BLaER1 (cell line): ENCODE measurements around the gene NHSL2.

ENCODE experiments used
- H3K27ac ChIP-seq: shearing (Covaris generic); formaldehyde crosslinking; 2 replicates; pipeline ENCODE4 v1.8.1; 2022
- H3K27me3 ChIP-seq: shearing (Covaris generic); formaldehyde crosslinking; 2 replicates; pipeline ENCODE4 v1.8.1; 2022
- H3K36me3 ChIP-seq: shearing (Covaris generic); formaldehyde crosslinking; 2 replicates; pipeline ENCODE4 v1.8.1; 2022
- H3K4me1 ChIP-seq: shearing (Covaris generic); formaldehyde crosslinking; 2 replicates; pipeline ENCODE4 v1.8.1; 2022
- H3K4me2 ChIP-seq: shearing (Covaris generic); formaldehyde crosslinking; 2 replicates; pipeline ENCODE4 v1.8.1; 2022
- H3K4me3 ChIP-seq: shearing (Covaris generic); formaldehyde crosslinking; 2 replicates; pipeline ENCODE4 v1.8.1; 2022
- H3K9ac ChIP-seq: shearing (Covaris generic); formaldehyde crosslinking; 2 replicates; pipeline ENCODE4 v1.8.1; 2022
- H3K9me3 ChIP-seq: shearing (Covaris generic); formaldehyde crosslinking; 2 replicates; pipeline ENCODE4 v1.8.1; 2022
- H4K20me1 ChIP-seq: shearing (Covaris generic); formaldehyde crosslinking; 2 replicates; pipeline ENCODE4 v1.8.1; 2022
- Cebpa-rat ChIP-seq: shearing (Covaris generic); IDR thresholded peaks from 2 replicates; pipeline ENCODE4 v1.8.1; 2022

Gene NHSL2

GRCh38 chrX:72006461-72006860 is 95.8 kb downstream of the NHSL2 start:
- H3K4me2 ChIP-seq = no peak overlapping the region
- no peak for TF ChIP-seq Cebpa-rat
- no peaks in the 10 kb centered on the region for H3K4me1 ChIP-seq
- no peak overlapping the region for H3K27ac ChIP-seq
- H3K27me3 ChIP-seq = peaks cover 91% of the 10 kb centered on the region
- no peaks in the 10 kb centered on the region for H3K36me3 ChIP-seq
- no peaks in the 10 kb centered on the region; the same call in 1 of the 2 replicates for H4K20me1 ChIP-seq
- H3K4me3 ChIP-seq = no peak overlapping the region
- H3K9me3 ChIP-seq = no peaks in the 10 kb centered on the region
- H3K9ac ChIP-seq = no peak overlapping the region

DNA sequence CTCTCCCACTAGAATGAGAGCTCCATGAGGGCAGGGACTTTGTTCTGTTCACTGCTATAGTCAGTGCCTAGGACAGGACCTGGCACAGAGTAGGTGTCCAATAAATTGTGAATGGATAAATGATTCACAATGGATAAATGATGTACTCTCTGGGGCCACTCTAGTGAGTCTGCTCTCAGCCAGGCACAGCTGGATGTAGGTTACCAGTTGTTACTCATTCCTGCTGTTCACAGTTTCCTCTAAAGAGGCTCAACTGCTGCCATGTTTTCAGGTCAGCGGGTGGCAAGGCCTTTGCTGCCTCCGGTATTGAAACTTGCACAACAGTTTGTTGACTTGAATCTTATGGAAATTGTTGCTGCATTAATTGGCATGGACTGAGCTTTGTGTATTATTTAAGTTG is 99.1 kb downstream of the NHSL2 start:
- Histone ChIP-seq H3K27ac (no peak overlapping the region), H3K4me1 (no peaks in the 10 kb centered on the region), H3K36me3 (no peaks in the 10 kb centered on the region), H3K4me2 (no peak overlapping the region), H3K9me3 (no peaks in the 10 kb centered on the region), H3K9ac (no peak overlapping the region), H4K20me1 (no peaks in the 10 kb centered on the region; the same call in 1 of the 2 replicates), H3K27me3 (peaks cover 85% of the 10 kb centered on the region), H3K4me3 (no peak overlapping the region)
- no peak for TF ChIP-seq Cebpa-rat

GRCh38 chrX:72011734-72012133 is 101.1 kb downstream of the NHSL2 start:
- no peaks in the 10 kb centered on the region for H3K36me3 ChIP-seq
- H3K9me3 ChIP-seq = no peaks in the 10 kb centered on the region
- no peaks in the 10 kb centered on the region for H3K4me1 ChIP-seq
- H3K9ac ChIP-seq = no peak overlapping the region
- no peak overlapping the region for H3K4me2 ChIP-seq
- H3K27ac ChIP-seq = no peak overlapping the region
- no peaks in the 10 kb centered on the region; the same call in 1 of the 2 replicates for H4K20me1 ChIP-seq
- no peak overlapping the region for H3K4me3 ChIP-seq
- TF ChIP-seq Cebpa-rat = no peak
- H3K27me3 ChIP-seq = peaks cover 81% of the 10 kb centered on the region

- no peaks in the 10 kb centered on the region for H3K9me3 ChIP-seq
- no peak overlapping the region for H3K27ac ChIP-seq
- no peak for TF ChIP-seq Cebpa-rat
- no peaks in the 10 kb centered on the region for H3K36me3 ChIP-seq
- H3K4me2 ChIP-seq = no peak overlapping the region
- no peak overlapping the region for H3K4me3 ChIP-seq
- no peaks in the 10 kb centered on the region; the same call in 1 of the 2 replicates for H4K20me1 ChIP-seq
- no peak overlapping the region for H3K9ac ChIP-seq
- peaks cover 81% of the 10 kb centered on the region for H3K27me3 ChIP-seq
- no peaks in the 10 kb centered on the region for H3K4me1 ChIP-seq
These were observed 104.7 kb downstream of the NHSL2 start for GRCh38 chrX:72015383-72015782.

GRCh38 chrX:72016881-72017783 is 106.5 kb downstream of the NHSL2 start:
- H3K4me1 ChIP-seq = no peaks in the 10 kb centered on the region
- H3K4me3 ChIP-seq = no peak overlapping the region
- peaks cover 87% of the 10 kb centered on the region for H3K27me3 ChIP-seq
- H3K9me3 ChIP-seq = no peaks in the 10 kb centered on the region
- no peak overlapping the region for H3K4me2 ChIP-seq
- no peaks in the 10 kb centered on the region for H3K36me3 ChIP-seq
- no peak for TF ChIP-seq Cebpa-rat
- H3K27ac ChIP-seq = no peak overlapping the region
- no peaks in the 10 kb centered on the region; the same call in 1 of the 2 replicates for H4K20me1 ChIP-seq
- no peak overlapping the region for H3K9ac ChIP-seq

DNA sequence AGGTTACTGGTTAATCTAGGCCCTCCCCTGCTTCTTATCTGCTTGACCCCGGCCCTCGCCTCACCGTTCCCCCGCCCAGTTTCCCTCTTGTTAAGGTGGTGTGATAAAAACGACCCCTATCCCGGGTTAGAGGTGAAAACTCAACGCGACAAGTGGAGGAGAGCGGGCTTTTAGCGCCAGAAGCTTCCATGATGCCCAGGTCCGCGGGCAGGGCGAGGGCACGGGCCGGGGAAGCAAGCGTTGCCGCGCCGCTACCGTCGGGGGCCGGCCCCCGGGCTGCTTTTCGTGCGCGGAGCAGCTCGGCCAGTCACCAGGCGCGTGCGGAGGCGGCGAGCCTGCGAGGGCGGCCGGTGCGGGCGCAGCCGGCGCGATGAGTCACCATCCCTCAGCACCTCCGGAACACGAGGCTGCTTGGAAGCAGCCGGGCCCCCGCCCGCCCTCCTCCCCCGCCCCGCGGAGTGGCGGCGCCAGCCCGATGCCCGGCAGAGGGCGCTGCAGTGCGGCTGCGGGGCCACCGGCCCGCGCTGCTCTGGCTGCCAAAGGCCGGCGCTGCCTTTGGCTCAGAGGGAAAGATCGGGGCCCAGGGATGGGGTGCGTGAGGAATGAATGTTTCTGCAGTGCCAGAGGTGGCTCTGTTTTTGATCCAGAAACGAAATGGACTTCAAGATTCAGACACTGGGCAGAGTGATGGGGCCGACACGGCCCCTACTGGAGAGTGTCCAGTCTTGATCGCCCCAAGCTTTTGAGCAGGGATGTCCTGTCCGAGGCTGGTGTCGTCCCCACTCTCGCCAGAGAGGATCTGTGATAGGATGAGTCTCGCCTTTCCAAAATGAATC is 107.8 kb downstream of the NHSL2 start:
- H3K4me1 ChIP-seq = no peaks in the 10 kb centered on the region
- H3K36me3 ChIP-seq = no peaks in the 10 kb centered on the region
- H4K20me1 ChIP-seq = no peaks in the 10 kb centered on the region
- TF ChIP-seq Cebpa-rat = no peak
- H3K4me3 ChIP-seq = no peak overlapping the region
- peak overlapping the region; percentile 49 for H3K4me2 ChIP-seq
- no peak overlapping the region for H3K27ac ChIP-seq
- no peak overlapping the region for H3K9ac ChIP-seq
- peaks cover 87% of the 10 kb centered on the region for H3K27me3 ChIP-seq
- H3K9me3 ChIP-seq = peaks cover 3% of the 10 kb centered on the region; the same call in 1 of the 2 replicates

GRCh38 chrX:72019487-72019886 is 108.8 kb downstream of the NHSL2 start:
- Histone ChIP-seq H3K4me3 (no peak overlapping the region), H3K4me1 (no peaks in the 10 kb centered on the region), H3K36me3 (no peaks in the 10 kb centered on the region), H4K20me1 (no peaks in the 10 kb centered on the region), H3K27ac (no peak overlapping the region), H3K9ac (no peak overlapping the region), H3K27me3 (peaks cover 92% of the 10 kb centered on the region), H3K9me3 (peaks cover 3% of the 10 kb centered on the region; the same call in 1 of the 2 replicates), H3K4me2 (no peak overlapping the region)
- TF ChIP-seq Cebpa-rat = no peak

DNA sequence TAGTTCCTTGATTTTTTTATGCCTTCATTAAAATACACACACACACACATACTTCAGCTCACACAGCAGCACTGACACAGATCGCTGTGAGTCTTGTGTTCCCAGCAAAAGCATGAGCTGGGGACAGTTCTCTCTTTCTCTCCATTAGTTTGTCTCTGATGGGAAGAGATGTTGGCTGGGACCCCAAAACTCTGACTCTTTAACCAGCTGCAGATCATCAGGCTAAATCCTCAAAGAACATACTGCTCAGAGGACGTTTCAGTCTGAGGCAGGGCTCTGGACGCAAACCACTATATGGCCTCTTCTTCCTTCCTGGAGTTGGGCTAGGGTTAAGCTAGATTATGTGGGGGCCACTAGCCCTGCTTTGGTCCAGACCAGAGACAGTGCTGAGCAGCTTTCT is 109.6 kb downstream of the NHSL2 start:
- no peak for TF ChIP-seq Cebpa-rat
- H3K4me3 ChIP-seq = no peak overlapping the region
- H3K27me3 ChIP-seq = peaks cover 89% of the 10 kb centered on the region
- H3K27ac ChIP-seq = no peak overlapping the region
- H3K4me2 ChIP-seq = no peak overlapping the region
- H3K9me3 ChIP-seq = peaks cover 3% of the 10 kb centered on the region; the same call in 1 of the 2 replicates
- no peaks in the 10 kb centered on the region for H3K4me1 ChIP-seq
- no peaks in the 10 kb centered on the region for H3K36me3 ChIP-seq
- no peaks in the 10 kb centered on the region for H4K20me1 ChIP-seq
- H3K9ac ChIP-seq = no peak overlapping the region

DNA sequence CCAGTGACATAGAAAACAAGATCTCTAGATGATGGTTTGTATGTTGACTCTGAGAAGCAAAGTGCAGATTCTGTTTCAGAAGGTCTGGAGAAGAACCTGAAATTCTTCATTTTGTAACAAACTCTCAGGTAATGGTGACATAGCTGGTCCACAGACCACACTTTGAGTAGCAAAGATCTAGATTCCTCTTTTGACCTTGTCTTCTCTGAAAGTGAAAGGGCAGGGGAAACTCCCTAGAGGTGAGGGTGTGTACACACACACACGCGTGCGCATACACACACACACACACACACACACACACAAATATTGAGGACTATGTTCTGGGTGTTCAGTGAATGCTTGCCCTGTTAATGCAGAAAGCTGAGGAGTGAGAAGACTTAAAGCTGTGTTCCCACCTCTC is 110.1 kb downstream of the NHSL2 start:
- H4K20me1 ChIP-seq = no peaks in the 10 kb centered on the region
- no peak overlapping the region for H3K4me2 ChIP-seq
- no peak overlapping the region for H3K27ac ChIP-seq
- H3K4me1 ChIP-seq = no peaks in the 10 kb centered on the region
- TF ChIP-seq Cebpa-rat = no peak
- H3K9me3 ChIP-seq = peaks cover 3% of the 10 kb centered on the region; the same call in 1 of the 2 replicates
- H3K4me3 ChIP-seq = no peak overlapping the region
- no peak overlapping the region for H3K9ac ChIP-seq
- H3K36me3 ChIP-seq = no peaks in the 10 kb centered on the region
- H3K27me3 ChIP-seq = peaks cover 90% of the 10 kb centered on the region

- H3K9ac ChIP-seq = no peak overlapping the region
- no peaks in the 10 kb centered on the region for H4K20me1 ChIP-seq
- no peak overlapping the region for H3K27ac ChIP-seq
- H3K4me2 ChIP-seq = no peak overlapping the region
- no peak for TF ChIP-seq Cebpa-rat
- peaks cover 3% of the 10 kb centered on the region; the same call in 1 of the 2 replicates for H3K9me3 ChIP-seq
- H3K27me3 ChIP-seq = peaks cover 92% of the 10 kb centered on the region
- H3K36me3 ChIP-seq = no peaks in the 10 kb centered on the region
- H3K4me3 ChIP-seq = no peak overlapping the region
- H3K4me1 ChIP-seq = no peaks in the 10 kb centered on the region
These were observed 111.3 kb downstream of the NHSL2 start for GRCh38 chrX:72021975-72022374.
